ENCODE data around the gene SFXN5. TPM values are rescaled to one million over a fixed set of nuclear protein-coding genes. Genes with fewer than 3 reads are reported as not detected.

SFXN5 gene
- total and polyA plus RNA-seq, 2 of the 8 experiments (the other 6 are each of a cell fraction or from before 2014, with no cell fraction given): 29.3 to 33.1 TPM

- TF ChIP-seq FOSL1 (IDR thresholded peaks at IDR 0.05; ENCODE audit: insufficient read depth, low read depth, low read length): no peak
- TF ChIP-seq JUN (IDR thresholded peaks at IDR 0.05; ENCODE audit: low read depth, low read length): no peak
- TF ChIP-seq RNF2 (IDR thresholded peaks at IDR 0.05; ENCODE audit: borderline replicate concordance, low read depth, low read length, missing control alignments, poor library complexity, severe bottlenecking): no peak
- TF ChIP-seq SP1 (IDR thresholded peaks at IDR 0.05; ENCODE audit: low read depth, low read length): no peak
These were observed 138.7 kb downstream of the SFXN5 start (continued) for GRCh38 chr2:72932805-72933204.
